Fibroblast of the aortic adventitia (primary cell): ENCODE measurements around the gene ABCG1. TPM values are rescaled to one million over a fixed set of nuclear protein-coding genes. Genes with fewer than 3 reads are reported as not detected.

ENCODE experiments used
- DNase-seq: peaks from one replicate; pipeline ENCODE4 v3.0.0-alpha.2; 2010; ENCODE audit warnings: low read depth
- H3K4me3 ChIP-seq: 2 replicates; pipeline ENCODE4 v1.5.1; 2011; ENCODE audit warnings: low read depth, mild to moderate bottlenecking, control low read depth, low read length, moderate library complexity
- CTCF ChIP-seq: IDR thresholded peaks from 2 replicates; pipeline ENCODE4 v1.5.1; 2011; ENCODE audit warnings: mild to moderate bottlenecking, low read length, control low read depth, inconsistent platforms; ENCODE audit not compliant: insufficient read depth
- total RNA-seq: library from RNA; depleted of rRNA; stranded (reverse); fragments of >200 nt; gene quantifications from 2 replicates; pipeline ENCODE4 v1.2.3, GENCODE V29; 2012; ENCODE audit warnings: low replicate concordance

ABCG1 gene
- total RNA-seq, 1 donor = 0.09 TPM

DNA sequence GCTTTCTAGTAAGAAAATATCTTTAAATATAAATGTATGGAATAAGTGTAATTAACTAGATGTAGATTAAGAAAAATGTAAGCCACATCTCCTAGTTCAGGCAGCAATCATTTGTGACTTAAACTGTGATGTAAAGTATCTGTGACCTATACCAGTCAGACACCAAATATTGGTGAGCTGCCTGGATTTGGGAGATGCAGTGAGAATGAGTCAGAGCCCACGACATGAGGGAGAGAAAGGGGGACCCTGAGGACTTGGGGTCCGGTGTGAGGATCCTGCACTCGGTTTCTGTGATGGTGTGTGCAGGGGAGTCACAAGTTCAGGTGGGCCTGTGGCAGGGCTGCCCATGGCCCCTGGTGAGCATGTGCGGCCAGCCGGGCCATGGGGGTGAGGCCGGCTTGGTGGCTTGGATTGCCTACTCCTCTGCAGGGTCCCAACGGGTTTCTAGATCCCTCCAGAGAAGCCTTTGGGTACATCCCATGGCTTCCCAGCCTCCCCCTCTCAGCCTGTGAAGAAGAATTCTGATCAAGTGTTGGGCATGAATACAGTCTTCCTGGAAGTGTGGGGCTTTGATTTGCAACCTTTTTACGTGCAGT is 19.0 kb upstream of the ABCG1 start:
- H3K4me3 ChIP-seq = no peak overlapping the region
- DNase-seq = peak; percentile 40
- TF ChIP-seq CTCF = no peak

DNA sequence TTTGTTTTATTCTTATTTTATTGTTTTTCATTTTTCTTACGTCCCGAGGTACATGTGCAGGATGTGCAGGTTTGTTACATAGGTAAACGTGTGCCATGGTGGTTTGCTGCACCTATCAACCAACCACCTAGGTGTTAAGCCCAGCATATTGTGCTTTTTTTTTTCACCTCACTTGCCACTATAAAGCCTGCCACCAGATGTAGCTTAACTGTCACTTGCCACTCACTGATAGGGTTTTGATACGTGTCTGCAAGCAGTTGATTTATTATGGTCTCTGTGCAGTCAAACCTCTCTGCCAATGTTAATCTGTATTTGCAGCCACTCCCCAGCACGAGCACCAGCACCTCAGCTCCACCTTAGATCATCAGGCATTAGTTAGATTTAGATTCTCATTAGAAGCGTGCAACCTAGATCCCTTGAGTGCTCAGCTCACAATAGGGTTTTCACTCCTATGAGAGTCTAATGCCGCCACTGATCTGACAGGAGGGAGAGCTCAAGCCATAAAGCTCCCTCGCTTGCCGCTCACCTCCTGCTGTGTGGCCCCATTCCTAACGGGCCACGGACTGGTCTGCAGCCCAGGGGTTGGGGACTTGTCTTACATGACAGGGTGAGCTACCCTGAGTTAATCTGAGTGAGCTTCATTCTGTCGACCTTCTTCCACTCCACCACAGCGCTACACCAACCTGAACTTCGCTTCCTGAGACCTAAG is 17.9 kb upstream of the ABCG1 start:
- DNase-seq = no peak

DNA sequence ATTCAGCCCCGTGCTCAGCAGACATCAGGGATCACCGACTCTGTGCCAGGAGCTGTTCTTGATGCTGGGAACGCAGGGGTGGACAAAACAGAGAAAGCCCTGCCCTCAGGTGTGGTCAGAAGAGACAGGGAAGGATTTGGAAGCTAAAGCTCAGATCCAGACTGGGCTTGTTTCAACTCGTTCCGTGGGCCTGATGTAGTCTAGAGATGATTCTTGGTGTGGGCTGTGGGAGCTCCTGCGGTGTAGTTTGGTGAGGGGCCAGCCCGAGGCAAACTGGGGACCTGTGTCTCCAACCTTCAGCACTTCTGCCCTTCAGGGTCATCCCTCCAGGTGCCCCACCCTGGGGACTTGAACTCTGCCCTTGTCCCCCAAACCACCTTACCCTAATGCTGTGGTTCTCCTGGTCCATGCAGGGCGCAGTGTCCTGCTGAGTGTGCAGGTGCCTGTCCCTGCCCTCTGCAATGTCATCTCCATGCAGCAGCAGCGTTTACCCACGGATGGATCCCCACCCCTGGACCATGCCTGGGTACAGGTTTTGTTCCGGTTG is 17.3 kb upstream of the ABCG1 start:
- no peak overlapping the region for H3K4me3 ChIP-seq
- no peak for DNase-seq
- no peak for TF ChIP-seq CTCF

More for the DNA sequence above, 17.9 kb upstream of the ABCG1 start:
- no peak for TF ChIP-seq CTCF
- H3K4me3 ChIP-seq = no peak overlapping the region

DNA sequence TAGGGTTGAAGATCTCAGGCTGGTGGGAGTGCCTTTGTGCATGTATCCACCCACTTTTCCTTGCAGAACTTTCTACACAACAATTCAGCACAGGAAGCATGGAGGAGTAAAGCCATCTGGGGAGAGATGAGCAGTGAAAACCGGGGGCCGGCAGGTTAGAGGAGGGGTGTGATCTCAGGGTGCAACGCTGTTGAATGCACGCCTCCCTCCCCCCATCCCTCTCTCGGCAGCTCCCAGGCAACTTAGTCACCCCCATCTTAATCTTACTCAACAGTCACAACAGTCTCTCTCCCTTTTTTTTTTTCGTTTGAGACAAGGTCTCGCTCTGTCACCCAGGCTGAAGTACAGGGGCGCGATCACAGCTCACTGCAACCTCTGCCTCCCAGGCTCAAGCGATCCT is 16.6 kb upstream of the ABCG1 start:
- DNase-seq = no peak
- no peak for TF ChIP-seq CTCF

DNA sequence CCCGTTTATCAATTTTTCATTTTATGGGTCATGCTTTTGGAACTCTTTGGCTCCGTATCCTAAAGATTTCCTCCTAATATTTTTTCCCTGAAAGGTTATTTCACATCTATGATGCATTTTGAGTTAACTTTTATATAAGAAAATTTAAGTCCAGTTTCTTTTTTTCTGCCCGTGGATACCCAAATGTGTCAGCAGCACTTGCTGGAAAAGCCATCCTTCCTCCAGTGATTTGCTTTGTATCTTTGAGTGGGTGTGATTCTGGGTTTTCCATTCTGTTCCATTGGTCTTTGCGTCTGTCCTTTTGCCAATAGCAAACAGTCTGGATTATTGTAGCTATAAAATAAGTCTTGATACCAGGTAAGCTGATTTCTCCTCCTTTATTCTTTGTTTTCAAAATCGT is 15.6 kb upstream of the ABCG1 start:
- no peak for DNase-seq
- TF ChIP-seq CTCF = no peak

More for the DNA sequence above, 16.6 kb upstream of the ABCG1 start:
- no peak overlapping the region for H3K4me3 ChIP-seq

GRCh38 chr21:42203936-42204335 is 15.0 kb upstream of the ABCG1 start:
- TF ChIP-seq CTCF = no peak
- no peak overlapping the region for H3K4me3 ChIP-seq
- no peak for DNase-seq

More for the DNA sequence above, 15.6 kb upstream of the ABCG1 start:
- H3K4me3 ChIP-seq = no peak overlapping the region
